ENCODE data around the gene LGR4.

The LGR4 gene

GRCh38 chr11:27485930-27486773 is 13.6 kb upstream of the LGR4 start:
- no peak for DNase-seq (ENCODE audit: low read depth, low spot score)

- DNase-seq (ENCODE audit: low read depth, low spot score), result no peak
These were observed 10.2 kb upstream of the LGR4 start for GRCh38 chr11:27482793-27483192.

- DNase-seq (ENCODE audit: low read depth, low spot score), result no peak
These were observed 9.4 kb upstream of the LGR4 start for GRCh38 chr11:27481992-27482391.

- no peak for DNase-seq (ENCODE audit: low read depth, low spot score)
These were observed 5.2 kb upstream of the LGR4 start for GRCh38 chr11:27477831-27478230.

GRCh38 chr11:27477243-27477642 is 4.7 kb upstream of the LGR4 start:
- DNase-seq (ENCODE audit: low read depth, low spot score), result no peak

- DNase-seq (ENCODE audit: low read depth, low spot score), result no peak
These were observed 3.0 kb upstream of the LGR4 start for GRCh38 chr11:27475622-27476021.

GRCh38 chr11:27473017-27473406 is 422 bp upstream of the LGR4 start:
- no peak for DNase-seq (ENCODE audit: low read depth, low spot score)

- no peak for DNase-seq (ENCODE audit: low read depth, low spot score)
These were observed 797 bp downstream of the LGR4 start for GRCh38 chr11:27471589-27472397.

- DNase-seq (ENCODE audit: low read depth, low spot score), result no peak
These were observed 1.6 kb downstream of the LGR4 start for GRCh38 chr11:27470826-27471588.

- no peak for DNase-seq (ENCODE audit: low read depth, low spot score)
These were observed 2.4 kb downstream of the LGR4 start for GRCh38 chr11:27470166-27470565.

- DNase-seq (ENCODE audit: low read depth, low spot score), result no peak
These were observed 3.4 kb downstream of the LGR4 start for GRCh38 chr11:27468995-27469695.

- no peak for DNase-seq (ENCODE audit: low read depth, low spot score)
These were observed 4.2 kb downstream of the LGR4 start for GRCh38 chr11:27468209-27468994.

- DNase-seq (ENCODE audit: low read depth, low spot score), result no peak
These were observed 5.2 kb downstream of the LGR4 start for GRCh38 chr11:27467181-27467913.

GRCh38 chr11:27466363-27466762 is 6.2 kb downstream of the LGR4 start:
- DNase-seq (ENCODE audit: low read depth, low spot score), result no peak

- no peak for DNase-seq (ENCODE audit: low read depth, low spot score)
These were observed 7.0 kb downstream of the LGR4 start for GRCh38 chr11:27465629-27466028.

- no peak for DNase-seq (ENCODE audit: low read depth, low spot score)
These were observed 7.7 kb downstream of the LGR4 start for GRCh38 chr11:27464909-27465308.

- DNase-seq (ENCODE audit: low read depth, low spot score), result no peak
These were observed 8.3 kb downstream of the LGR4 start for GRCh38 chr11:27464289-27464696.

- no peak for DNase-seq (ENCODE audit: low read depth, low spot score)
These were observed 10.0 kb downstream of the LGR4 start for GRCh38 chr11:27462543-27462942.

- DNase-seq (ENCODE audit: low read depth, low spot score), result no peak
These were observed 12.2 kb downstream of the LGR4 start for GRCh38 chr11:27460158-27460978.
